ENCODE data around the gene MSANTD1.

DNA sequence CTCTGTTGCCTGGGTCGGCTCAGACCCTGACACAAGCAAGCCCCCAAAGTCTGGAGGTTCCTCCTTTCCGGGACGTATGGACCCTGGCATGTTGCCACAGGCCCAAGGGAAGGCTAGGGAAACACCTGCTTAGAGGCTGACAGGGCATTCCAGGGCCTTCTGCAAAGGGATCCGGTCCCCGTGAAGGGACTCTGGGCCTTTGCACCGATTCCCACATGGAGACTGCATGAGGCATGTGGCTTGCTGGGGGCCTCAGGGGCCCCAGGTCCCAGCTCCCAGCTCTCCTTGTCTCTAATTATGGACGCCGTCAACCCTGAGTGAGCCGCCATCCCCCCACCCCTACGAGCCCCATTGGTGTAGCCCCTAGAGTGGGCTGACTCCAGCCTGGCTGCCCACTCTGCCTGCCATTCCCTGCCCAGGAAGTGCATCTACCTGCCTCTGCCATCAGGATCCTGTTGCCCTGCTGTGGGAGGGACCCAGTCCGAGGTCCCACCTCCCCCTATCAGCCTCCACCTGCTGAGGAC lies 39.7 kb downstream of the MSANTD1 start:
- TF ChIP-seq POLR2A (IDR thresholded peaks at IDR 0.05; ENCODE audit: borderline replicate concordance, extremely low read depth, insufficient read depth, insufficient read length) = no peak
- no peak for TF ChIP-seq YY1 (IDR thresholded peaks at IDR 0.05; ENCODE audit: extremely low read depth, insufficient replicate concordance, low read depth, low read length)
- TF ChIP-seq, protein P1, sequence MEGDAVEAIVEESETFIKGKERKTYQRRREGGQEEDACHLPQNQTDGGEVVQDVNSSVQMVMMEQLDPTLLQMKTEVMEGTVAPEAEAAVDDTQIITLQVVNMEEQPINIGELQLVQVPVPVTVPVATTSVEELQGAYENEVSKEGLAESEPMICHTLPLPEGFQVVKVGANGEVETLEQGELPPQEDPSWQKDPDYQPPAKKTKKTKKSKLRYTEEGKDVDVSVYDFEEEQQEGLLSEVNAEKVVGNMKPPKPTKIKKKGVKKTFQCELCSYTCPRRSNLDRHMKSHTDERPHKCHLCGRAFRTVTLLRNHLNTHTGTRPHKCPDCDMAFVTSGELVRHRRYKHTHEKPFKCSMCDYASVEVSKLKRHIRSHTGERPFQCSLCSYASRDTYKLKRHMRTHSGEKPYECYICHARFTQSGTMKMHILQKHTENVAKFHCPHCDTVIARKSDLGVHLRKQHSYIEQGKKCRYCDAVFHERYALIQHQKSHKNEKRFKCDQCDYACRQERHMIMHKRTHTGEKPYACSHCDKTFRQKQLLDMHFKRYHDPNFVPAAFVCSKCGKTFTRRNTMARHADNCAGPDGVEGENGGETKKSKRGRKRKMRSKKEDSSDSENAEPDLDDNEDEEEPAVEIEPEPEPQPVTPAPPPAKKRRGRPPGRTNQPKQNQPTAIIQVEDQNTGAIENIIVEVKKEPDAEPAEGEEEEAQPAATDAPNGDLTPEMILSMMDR (IDR thresholded peaks at IDR 0.05 in 2 of 3, conservative IDR thresholded peaks at IDR 0.05 in 1 of 3; ENCODE audit: borderline replicate concordance in 1 of 3, insufficient read depth in 1 of 3, low read depth in 2 of 3, low read length in 2 of 3) = no peak
- no peak for TF ChIP-seq CEBPB (IDR thresholded peaks at IDR 0.05; ENCODE audit: low read depth)
- TF ChIP-seq POLR2AphosphoS5 (IDR thresholded peaks at IDR 0.05; ENCODE audit: low read depth, low read length) = no peak
- no peak for TF ChIP-seq ELF1 (IDR thresholded peaks at IDR 0.05; ENCODE audit: borderline replicate concordance, low read depth)
- no peak for TF ChIP-seq ZNF274 (IDR thresholded peaks at IDR 0.05; ENCODE audit: low read depth, low read length)
- no peak for TF ChIP-seq EZH2 (IDR thresholded peaks at IDR 0.05)
- no peak for TF ChIP-seq TCF7L2 (IDR thresholded peaks at IDR 0.05; ENCODE audit: borderline replicate concordance, extremely low read depth, insufficient read depth, insufficient read length)
- TF ChIP-seq RAD21 (IDR thresholded peaks at IDR 0.05; ENCODE audit: low read depth) = no peak
- TF ChIP-seq, protein P2, sequence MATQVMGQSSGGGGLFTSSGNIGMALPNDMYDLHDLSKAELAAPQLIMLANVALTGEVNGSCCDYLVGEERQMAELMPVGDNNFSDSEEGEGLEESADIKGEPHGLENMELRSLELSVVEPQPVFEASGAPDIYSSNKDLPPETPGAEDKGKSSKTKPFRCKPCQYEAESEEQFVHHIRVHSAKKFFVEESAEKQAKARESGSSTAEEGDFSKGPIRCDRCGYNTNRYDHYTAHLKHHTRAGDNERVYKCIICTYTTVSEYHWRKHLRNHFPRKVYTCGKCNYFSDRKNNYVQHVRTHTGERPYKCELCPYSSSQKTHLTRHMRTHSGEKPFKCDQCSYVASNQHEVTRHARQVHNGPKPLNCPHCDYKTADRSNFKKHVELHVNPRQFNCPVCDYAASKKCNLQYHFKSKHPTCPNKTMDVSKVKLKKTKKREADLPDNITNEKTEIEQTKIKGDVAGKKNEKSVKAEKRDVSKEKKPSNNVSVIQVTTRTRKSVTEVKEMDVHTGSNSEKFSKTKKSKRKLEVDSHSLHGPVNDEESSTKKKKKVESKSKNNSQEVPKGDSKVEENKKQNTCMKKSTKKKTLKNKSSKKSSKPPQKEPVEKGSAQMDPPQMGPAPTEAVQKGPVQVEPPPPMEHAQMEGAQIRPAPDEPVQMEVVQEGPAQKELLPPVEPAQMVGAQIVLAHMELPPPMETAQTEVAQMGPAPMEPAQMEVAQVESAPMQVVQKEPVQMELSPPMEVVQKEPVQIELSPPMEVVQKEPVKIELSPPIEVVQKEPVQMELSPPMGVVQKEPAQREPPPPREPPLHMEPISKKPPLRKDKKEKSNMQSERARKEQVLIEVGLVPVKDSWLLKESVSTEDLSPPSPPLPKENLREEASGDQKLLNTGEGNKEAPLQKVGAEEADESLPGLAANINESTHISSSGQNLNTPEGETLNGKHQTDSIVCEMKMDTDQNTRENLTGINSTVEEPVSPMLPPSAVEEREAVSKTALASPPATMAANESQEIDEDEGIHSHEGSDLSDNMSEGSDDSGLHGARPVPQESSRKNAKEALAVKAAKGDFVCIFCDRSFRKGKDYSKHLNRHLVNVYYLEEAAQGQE (IDR thresholded peaks at IDR 0.05; ENCODE audit: low read depth) = no peak
- TF ChIP-seq JUND (IDR thresholded peaks at IDR 0.05) = no peak

Measured in HCT116 (cell line).